Effector CD4-positive, alpha-beta T cell (primary cell): Measurements from ENCODE around the gene UBA1.

Source experiments
- DNase-seq: peaks from one replicate; pipeline ENCODE4 v3.0.0-alpha.2; 2020

UBA1 gene

DNA sequence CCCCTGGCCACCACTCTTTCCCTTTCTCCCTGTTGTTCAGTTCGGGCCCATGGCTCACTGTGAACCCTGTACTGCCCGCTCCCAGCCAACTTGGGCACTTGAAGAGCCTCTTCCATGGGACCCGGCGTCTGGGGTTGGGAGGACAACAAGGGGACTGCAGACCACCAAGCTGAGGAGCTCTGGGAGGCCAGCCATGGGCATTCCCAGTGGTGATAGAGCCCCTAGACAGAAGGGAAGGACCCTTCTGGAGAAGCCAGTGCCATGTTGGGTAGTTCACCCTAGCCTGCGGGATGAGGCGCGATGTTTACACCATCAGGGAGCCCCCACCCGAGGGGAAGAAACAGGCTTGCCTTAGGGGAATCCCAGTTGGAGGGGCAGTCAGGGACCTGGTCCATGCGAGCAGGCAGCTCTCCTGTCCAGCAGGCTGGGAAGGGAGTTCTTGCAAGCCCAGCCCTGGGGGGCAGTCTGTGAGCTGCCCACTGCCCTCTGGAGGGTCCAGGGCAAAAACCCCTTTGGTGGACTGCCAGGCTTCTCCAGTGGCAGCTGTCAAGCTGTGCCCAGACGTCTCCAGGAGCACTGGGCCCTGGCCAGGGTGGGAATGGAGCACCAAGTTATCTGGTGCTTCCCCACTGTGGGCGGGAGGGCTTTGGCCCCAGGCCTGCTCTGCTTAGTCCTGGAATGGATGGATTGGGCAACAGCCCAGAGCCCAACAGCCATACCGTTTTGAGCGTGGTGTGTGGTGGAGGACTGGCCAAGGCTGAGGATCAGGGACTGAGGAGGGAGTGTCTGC lies 23.7 kb upstream of the UBA1 start:
- DNase-seq: no peak

DNA sequence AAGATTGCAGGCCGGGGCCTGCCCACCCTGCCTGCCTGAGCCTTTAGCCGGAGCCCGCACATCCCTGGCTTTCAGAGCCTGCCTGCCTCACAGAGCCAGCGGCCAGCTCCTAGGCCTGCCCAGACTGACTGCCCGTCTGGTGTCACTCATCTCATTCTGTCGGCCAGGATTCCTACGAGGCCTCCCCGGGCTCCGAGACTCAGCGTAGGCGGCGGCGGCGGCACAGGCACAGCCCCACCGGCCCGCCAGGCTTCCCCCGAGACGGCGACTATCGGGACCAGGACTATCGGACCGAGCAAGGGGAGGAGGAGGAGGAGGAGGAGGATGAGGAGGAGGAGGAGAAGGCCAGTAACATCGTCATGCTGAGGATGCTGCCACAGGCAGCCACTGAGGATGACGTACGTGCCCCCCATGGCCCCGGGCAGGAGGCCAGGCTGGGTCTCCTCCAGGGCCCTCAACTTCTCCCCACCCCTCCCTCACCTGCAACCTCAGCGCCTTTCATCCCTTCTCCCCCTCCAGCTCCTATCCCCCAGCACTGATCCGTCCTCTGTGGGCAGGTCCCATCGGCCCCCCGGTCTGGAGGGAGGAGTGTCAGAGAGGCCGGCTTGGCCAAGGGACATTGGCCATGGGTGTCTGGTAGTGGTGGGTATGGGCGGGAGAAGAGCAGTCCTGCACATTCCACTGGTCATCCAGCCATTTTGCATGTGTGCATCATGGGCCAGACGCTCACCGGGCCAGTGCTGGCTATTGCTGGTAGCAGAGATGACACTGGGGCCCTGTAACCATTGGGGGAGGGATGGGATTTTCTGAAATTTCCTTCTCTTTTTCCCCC lies 22.6 kb upstream of the UBA1 start:
- no peak for DNase-seq

DNA sequence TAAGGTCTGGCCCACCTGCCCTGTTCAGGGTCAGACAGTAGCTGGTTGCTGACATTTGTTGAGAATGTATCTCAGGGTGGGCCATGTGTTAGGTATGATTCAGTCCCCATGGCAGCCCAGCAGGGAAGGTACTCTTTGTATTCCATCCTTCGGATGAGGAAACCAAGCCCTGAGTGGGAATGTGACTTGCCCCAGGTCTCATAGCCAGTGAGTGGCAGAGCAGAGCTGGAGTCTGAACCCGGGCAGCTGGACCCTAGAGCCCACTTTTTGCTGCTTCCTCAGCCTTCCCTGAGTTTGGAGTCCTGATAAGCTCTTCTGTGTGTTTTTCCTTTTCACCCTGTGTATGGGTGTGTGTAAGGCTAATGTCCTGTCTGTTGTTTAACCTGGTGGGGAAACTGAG lies 21.6 kb upstream of the UBA1 start:
- no peak for DNase-seq

DNA sequence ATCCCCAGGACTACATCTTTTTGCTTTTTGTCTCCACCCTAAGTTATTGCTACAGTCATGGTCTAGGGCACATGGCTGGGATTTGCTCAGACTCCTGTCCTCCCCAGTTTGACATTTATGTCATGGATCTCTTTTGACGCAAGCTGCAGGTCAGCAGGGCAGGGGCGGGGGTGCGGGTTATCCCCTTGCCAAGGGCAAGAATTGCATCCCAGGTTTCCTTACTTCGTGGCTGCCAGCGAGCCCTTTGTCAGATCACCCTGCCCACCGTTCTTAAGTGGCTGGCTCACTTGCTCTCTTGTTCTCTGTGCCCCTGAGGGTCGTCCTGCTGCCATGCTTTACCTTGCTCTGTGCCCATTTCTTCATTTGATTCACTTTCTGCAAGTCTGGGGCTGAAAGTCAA lies 21.1 kb upstream of the UBA1 start:
- no peak for DNase-seq

DNA sequence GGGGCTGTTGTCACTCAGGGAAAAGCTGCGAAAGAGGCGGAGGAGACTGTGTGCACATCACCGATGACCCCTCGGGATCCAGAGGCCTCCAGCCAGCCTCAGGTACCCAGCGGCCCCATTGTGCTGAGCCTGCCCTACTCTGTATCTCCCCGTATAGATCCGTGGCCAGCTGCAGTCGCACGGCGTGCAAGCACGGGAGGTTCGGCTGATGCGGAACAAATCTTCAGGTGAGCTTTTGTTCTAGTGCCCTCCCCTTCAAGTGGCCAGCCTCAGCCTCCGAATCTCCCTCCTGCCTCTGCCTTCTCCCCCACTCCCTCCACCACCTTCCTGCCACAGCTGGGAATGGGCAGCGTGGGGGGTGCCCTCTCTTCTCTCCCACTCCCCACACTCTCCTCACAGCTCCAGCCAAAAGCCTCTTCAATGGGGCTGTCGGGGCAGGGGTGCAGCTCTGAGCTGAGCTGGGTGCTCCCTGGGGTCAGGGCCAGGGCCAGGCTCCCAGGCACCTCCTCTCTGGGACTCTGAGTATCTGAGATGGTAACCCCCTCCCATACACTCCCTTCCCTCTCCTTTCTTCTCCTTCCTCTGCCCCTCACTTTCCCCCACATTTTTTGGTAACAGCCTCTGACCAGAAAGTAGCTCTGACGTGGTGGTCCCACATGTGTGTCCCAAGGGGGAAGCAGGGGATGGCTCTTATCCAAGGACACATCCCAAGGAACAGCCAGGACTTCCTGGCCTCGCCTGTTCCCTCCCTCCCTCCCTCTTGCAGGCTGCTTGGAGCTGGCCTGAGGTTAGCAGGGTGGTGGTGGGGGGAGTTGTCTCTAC lies 20.4 kb upstream of the UBA1 start:
- no peak for DNase-seq

DNA sequence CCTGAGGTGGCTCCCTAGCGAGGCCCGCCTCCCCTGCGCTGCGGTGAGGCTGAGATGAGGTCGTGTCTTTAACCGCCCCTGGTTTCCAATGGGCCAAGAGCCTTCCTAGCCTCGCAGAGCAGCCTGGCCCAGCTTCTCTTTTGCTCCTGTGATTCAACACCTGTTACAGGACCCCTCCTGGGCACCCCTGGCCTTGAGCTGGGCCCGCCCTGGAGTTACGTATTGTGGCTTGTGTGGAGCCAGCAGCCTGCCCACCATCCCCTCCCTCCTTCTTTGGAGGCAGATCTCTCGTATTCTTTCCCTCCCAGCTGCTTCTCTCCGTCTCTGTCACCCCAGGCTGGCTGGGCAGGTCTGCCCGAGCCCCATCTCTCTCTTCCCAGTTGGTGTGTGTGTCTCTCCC lies 19.3 kb upstream of the UBA1 start:
- no peak for DNase-seq

DNA sequence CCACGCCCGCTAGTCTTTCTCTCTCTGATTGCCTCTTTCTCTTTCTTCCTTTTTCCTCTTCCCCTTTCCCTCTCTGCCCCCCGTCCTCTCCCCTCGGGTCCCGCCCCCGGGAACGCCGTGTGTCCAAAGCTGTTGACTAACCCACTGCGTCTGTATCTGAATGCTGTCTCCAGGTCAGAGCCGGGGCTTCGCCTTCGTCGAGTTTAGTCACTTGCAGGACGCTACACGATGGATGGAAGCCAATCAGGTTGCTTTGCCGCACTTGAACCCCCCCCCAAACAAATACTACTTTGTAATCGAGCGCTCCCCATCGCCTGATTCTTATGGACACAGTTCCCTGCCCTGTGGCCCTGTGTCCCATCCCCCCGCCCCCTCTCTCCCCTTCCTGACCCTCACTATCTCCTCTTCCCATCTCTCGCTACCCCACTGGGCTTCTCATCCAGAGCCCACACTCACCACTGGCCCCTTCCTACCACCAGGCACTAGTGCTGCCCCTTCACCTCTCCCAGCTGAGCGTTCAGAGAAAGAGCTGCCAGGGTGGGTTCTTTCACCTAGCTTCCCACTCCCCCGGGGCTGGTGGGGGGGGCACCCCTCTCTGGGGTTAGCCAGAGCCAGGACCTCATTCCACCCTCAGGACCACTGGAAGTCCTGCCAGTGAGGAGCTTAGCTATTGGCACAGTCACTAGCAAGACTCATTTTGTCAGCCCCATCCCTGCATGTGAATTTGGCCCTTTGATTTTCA lies 18.6 kb upstream of the UBA1 start:
- no peak for DNase-seq

DNA sequence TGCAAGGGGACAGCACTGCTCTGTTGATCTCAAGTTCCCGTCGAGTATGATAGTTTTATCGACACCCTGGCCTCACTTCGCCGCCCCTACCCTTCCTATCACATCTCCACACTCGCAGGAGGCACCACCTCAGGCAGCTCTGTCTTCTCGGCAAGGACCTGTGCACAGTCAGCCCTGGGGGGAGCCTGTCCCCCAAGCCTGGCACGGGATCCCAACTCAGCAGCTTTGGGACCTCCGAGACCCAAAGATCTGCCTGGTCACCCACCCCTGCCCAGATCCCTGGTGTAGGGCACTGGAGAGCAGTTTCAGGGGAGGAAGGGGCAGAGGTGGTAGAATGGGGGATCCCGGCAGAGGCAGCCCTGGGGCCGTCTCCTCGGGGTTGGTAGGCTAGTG lies 18.0 kb upstream of the UBA1 start:
- no peak for DNase-seq

DNA sequence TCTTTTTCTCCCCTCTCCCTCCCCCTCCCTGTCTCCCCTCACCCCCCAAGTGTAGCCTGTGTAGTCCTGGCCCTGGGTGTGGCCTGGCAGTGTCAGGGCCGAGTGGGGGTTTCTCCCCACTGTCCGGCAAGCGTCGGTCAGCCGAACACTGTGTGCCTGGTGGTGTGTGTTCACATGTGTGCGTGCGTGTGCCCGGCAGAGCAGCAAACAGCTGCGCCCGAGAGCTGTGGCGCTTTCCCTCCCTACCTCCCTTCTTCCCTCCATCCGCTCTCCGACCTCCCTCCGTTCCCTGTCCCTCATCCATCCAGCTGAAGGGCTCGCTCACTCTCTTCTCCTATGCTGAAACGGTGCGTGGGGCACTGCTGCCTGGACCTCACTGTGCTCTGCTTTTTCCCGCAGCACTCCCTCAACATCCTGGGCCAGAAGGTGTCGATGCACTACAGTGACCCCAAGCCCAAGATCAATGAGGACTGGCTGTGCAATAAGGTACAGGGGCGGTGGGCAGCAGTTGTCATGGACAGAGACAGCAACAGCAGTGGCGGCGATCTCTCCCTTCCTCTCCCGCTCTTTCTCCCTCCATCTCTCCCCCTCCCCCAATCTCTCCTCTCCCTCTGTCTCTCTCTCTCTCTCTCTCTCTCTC lies 17.4 kb upstream of the UBA1 start:
- DNase-seq: no peak

DNA sequence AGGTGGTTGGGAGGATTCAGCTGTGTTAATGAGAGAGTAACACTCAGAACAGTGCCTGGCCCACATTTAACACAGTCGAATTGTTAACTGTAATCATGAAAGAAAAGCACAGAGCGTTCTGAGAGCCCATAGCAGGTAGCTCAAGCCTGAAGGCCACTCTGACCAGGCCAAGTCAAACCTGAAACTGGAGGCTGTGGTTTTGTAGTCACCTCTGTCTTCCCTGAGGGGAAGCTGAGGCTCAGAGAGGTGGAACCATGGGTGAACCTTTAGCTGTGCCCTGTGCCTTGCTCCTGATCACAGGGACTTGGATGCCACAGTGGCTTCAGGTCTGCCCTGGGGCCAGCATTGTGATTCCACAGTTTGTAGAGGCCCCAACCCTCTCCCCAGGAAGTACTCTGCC lies 16.6 kb upstream of the UBA1 start:
- DNase-seq: no peak

DNA sequence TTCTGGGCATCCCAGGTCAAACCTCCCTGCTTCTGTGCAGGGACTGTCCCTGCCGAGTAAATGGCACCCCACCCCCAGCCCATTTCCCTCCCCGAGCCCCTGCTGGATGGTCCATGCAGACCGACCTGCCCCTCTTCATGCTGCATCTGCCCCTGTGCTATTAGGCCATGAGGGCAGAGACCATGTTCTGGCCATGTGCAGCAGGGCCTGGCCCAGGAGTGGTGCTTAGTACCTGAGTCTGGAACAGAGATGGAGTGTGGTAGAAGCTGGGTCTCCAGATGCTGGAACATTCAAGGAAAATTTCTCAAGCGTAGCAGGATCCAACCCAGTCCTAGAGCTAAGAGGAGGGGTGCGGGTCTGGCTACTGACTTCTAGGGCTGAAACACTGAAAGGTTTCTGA lies 15.3 kb upstream of the UBA1 start:
- no peak for DNase-seq

DNA sequence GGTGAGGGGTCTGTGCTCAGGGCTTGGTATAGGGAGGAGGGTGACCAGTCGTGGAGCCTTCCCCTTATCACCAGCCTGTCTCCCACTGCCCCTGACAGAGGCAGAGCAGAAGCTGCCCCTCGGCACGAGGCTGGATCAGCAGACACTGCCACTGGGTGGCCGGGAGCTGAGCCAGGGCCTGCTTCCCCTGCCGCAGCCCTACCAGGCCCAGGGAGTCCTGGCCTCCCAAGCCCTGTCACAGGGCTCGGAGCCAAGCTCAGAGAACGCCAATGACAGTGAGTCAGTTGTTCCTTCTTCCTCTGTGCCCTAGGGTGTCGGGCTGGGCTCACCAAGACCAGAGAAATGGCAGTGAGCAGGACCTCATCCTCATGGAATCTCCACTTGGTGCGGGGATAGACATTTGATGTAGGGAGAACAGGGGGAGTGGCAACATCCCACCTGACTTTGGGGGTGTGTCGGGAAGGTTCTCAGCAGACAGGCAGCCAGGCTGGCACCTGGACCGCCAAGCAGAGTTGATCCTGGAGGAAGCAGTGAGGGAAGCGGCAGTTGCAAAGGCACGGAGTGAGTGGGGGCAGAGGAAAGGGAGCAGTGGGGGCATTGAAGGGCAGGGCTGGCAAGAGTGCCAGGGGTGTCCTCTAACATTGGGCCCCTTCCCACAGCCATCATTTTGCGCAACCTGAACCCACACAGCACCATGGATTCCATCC lies 14.3 kb upstream of the UBA1 start:
- no peak for DNase-seq

DNA sequence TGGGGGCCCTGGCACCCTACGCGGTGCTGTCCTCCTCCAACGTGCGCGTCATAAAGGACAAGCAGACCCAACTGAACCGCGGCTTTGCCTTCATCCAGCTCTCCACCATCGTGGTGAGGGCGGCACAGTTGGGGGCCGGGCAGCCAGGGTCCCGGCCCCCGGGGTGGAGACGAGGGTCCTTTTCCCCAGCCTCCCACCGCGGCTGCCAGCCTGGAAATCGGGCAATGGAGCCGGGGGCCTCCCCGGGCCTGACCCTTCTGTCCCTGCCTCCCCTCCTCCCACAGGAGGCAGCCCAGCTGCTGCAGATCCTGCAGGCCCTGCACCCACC lies 13.7 kb upstream of the UBA1 start:
- no peak for DNase-seq

DNA sequence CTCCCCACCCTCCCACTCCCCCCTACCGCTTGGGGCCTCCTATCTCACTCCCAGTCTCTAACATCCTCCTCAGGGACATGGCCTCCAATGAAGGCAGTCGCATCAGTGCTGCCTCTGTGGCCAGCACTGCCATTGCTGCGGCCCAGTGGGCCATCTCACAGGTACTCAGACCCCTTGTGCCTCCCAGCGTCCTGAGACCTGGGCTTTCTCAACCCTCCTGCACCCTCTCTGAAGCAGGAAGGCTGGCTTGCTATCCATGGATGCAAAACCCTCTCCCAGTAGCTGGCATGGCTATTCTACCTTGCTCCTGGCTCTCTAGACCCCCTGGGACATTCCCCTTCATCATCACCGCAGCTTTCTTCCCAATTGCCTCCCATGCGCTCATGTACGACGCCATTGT lies 13.3 kb upstream of the UBA1 start:
- no peak for DNase-seq

DNA sequence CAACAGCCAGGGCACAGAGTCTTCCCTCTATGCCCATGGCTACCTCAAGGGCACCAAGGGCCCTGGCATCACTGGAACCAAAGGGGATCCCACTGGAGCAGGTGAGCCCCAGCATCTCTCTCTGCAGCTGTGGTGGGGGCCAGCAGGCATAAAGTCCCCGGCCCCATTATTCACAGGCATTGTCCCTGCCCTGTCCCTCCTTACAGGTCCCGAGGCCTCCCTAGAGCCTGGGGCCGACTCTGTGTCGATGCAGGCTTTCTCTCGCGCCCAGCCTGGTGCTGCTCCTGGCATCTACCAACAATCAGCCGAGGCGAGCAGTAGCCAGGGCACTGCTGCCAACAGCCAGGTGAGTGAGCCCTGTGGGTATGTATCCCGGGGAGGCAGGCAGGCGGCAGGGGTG lies 12.3 kb upstream of the UBA1 start:
- DNase-seq: no peak

DNA sequence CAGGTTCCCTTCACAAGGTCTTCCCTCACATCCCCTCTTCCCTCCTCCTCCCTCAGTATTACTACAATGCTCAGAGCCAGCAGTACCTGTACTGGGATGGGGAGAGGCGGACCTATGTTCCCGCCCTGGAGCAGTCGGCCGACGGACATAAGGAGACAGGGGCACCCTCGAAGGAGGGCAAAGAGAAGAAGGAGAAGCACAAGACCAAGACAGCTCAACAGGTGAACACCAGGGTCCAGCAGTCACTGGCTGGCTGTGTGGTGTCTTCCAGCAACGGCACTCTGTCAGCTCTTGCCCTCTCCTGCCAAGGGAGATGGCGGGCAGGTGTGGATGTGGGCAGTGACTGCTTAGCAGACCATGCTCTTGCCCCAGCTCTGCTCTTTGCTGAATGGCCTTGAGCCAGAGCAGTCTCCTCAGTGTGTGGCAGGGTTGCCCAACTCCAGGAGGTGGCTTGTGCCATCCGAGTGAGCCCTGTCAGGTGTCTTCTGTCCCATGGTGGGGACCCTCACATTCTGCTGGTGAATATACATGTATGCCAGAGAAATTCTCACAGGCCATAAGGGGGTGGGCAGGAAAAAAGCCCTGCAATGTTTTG lies 11.4 kb upstream of the UBA1 start:
- no peak for DNase-seq

DNA sequence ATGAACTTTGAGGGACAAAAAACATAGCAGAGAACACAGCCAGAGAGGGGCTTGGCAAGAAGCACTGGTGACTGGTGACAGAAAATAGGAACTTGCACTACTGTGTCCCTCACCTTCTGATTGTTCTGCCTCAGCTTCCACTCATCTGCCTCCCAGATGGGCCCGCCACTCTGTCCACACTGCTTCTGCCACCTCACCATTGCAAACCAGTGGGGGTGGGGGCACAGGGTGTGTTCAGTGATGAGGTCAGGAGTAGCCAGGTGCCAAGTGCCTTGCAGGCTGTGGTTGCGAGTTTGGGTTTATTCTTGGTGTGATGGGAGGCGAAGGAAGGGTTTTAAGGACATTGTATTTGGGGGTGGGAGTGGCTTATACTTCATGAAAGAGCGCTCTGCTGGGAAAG lies 9.1 kb upstream of the UBA1 start:
- DNase-seq: no peak

DNA sequence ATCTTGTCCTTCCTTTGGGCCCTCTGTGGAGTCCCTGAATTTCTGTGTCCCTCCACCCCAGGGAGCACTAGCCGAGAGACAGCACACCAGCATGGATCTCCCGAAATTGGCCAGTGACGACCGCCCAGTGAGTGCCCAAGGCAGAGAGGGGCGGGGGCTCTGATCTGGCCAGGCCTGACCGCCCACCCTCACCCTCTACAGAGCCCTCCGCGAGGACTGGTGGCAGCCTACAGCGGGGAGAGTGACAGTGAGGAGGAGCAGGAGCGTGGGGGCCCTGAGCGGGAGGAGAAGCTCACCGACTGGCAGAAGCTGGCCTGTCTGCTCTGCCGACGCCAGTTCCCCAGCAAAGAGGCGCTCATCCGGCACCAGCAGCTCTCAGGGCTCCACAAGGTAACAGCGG lies 8.4 kb upstream of the UBA1 start:
- DNase-seq: no peak

DNA sequence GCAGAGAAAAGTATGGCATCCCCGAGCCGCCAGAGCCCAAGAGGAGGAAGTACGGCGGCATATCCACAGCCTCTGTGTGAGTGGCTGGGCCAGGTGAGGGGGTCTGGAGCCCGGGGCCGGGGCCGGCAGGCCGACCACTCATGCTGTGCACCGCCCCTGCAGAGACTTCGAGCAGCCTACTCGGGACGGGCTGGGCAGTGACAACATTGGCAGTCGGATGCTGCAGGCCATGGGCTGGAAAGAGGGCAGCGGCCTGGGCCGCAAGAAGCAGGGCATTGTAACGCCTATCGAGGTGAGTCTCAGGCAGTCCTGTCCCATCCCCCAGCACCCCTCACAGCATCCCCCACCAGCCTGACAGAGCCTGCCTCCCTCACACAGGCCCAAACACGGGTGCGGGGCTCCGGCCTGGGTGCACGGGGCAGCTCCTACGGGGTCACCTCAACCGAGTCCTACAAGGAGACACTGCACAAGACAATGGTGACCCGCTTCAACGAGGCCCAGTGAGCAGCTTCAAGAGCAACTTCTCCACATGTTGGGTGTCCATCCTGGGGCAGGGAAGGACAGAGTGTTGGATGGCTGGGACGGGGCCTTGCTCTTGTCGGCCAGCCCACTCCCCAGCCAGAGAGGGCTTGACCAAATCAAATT lies 7.4 kb upstream of the UBA1 start:
- DNase-seq: no peak

DNA sequence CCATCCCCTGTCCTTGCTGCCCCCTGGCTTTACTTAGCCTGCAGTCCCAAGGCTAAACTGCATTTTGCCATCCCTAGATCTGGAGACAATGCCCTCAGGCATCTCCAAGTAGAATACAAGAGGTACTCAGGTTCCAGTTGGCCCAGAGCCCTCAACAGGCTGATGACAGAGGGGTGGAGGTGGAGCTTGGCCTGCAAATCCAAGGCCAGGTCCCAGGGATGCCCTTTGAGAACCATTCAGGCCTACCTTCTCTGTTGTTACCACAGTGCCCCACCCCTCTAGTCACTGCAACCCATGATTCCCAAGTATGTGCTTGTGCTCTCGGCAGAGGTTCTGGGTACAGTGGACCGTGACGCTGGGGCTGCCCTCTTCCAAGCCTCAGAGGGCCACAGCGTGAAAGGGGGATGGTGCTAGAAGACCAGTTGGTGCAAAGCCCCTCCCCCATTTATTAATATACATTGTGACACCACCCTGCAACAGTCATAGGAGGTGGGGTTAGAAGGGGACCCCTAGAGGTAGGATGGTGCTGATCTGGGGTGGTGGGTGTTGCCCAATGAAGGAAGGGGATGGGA lies 6.4 kb upstream of the UBA1 start:
- DNase-seq: no peak

DNA sequence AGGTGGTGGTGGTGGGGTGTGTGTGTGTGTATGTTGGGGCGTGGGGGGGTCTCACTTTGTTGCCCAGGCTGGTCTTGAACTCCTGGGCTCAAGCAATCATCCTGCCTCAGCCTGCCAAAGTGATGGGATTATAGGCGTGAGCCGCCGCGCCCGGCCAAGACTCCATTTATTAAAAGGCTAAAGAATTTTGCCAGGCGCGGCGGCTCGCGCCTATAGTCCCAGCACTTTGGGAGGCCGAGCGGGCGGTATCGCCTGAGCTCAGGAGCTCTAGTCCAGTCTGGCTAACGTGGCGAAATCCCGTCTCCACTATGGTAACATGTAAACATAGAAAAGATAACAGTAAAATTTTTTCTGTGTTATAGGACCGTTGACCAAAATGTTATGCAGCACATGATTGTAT lies 3.7 kb upstream of the UBA1 start:
- no peak for DNase-seq
